HepG2 (cell line): ENCODE results near the gene PSMB10. TPM values are rescaled to one million over a fixed set of nuclear protein-coding genes. Genes with fewer than 3 reads are reported as not detected.

Experiments used
- AKAP8 ChIP-seq: sonication (generic); formaldehyde crosslinking; IDR thresholded peaks from 2 replicates; pipeline ENCODE4 v1.5.1; 2020; ENCODE audit warnings: mild to moderate bottlenecking, missing genetic modification reagents
- AKNA ChIP-seq: sonication (generic); formaldehyde crosslinking; IDR thresholded peaks from 2 replicates; pipeline ENCODE4 v1.4.0; 2020; ENCODE audit warnings: missing genetic modification reagents, borderline replicate concordance
- CSRNP2 ChIP-seq: sonication (generic); formaldehyde crosslinking; conservative IDR thresholded peaks from 2 replicates; pipeline ENCODE4 v1.8.0; 2022; ENCODE audit warnings: low read depth, missing genetic modification reagents
- EEA1 ChIP-seq: sonication (generic); formaldehyde crosslinking; IDR thresholded peaks from 2 replicates; pipeline ENCODE4 v1.5.1; 2020; ENCODE audit warnings: mild to moderate bottlenecking, missing genetic modification reagents, borderline replicate concordance
- ELK4 ChIP-seq: sonication (generic); formaldehyde crosslinking; IDR thresholded peaks from 2 replicates; pipeline ENCODE4 v1.9.0; 2021; ENCODE audit warnings: missing genetic modification reagents, borderline replicate concordance
- HIC2 ChIP-seq: sonication (generic); formaldehyde crosslinking; IDR thresholded peaks from 2 replicates; pipeline ENCODE4 v1.9.0; 2022; ENCODE audit warnings: low read depth, missing genetic modification reagents
- HNRNPK ChIP-seq: fragments of 200-400 bp; formaldehyde crosslinking; IDR thresholded peaks from 2 replicates; pipeline ENCODE4 v1.6.1; 2018; ENCODE audit warnings: low read length, low read depth, moderate library complexity, mild to moderate bottlenecking; ENCODE audit not compliant: poor library complexity, severe bottlenecking
- MBD4 ChIP-seq: IDR thresholded peaks from 2 replicates; pipeline ENCODE4 v1.6.1; 2012; ENCODE audit warnings: low read length, inconsistent platforms, borderline replicate concordance
- PHF8 ChIP-seq: sonication (generic); formaldehyde crosslinking; IDR thresholded peaks from 2 replicates; pipeline ENCODE4 v1.5.0; 2020; ENCODE audit warnings: missing genetic modification reagents
- ZNF142 ChIP-seq: sonication (generic); formaldehyde crosslinking; IDR thresholded peaks from 2 replicates; pipeline ENCODE4 v1.4.0; 2020; ENCODE audit warnings: missing genetic modification reagents
- ZNF891 ChIP-seq: sonication (generic); formaldehyde crosslinking; IDR thresholded peaks from 2 replicates; pipeline ENCODE4 v1.5.0; 2020; ENCODE audit warnings: mild to moderate bottlenecking, missing genetic modification reagents
- polyA plus RNA-seq, 8 experiments: library from polyadenylated mRNA; depleted of rRNA in 3 of 8; stranded (reverse) in 7 of 8; unstranded in 1 of 8; fragments of >200 nt; fragmentation: Illumina TruSeq in 4 of 8; extraction: Trizol in 4 of 8; gene quantifications; 2 replicates each; pipeline versions ENCODE4 v1.2.1 to v1.2.3, GENCODE V29; 2011 to 2016; ENCODE audit warnings: low read depth in 4 of 8, missing spikeins in 1 of 8, mixed read lengths in 1 of 8; ENCODE audit not compliant: insufficient read depth in 1 of 8
- total RNA-seq, 5 experiments: library from RNA; depleted of rRNA; stranded (reverse); fragments of >200 nt; fragmentation: Illumina TruSeq; extraction: Trizol; gene quantifications; 2 replicates each; pipeline ENCODE4 v1.2.3, GENCODE V29; 2016; ENCODE audit warnings: low read depth in 1 of 5

The PSMB10 gene
- total and polyA plus RNA-seq, 2 of the 13 experiments (the other 11 are each of a cell fraction or from before 2014, with no cell fraction given) = 12.7 to 65.9 TPM

GRCh38 chr16:67892899-67893742 is 43.5 kb downstream of the PSMB10 start, which contains the start of gene PSKH1 (continued):
- peak; percentile 37; the same call in 1 of the 2 replicates for TF ChIP-seq HIC2 (CRISPR knock-in tag)
- TF ChIP-seq ZNF891 (CRISPR knock-in tag) = no peak; the same call in 1 of the 2 replicates
- 0 out of 2 replicates have a peak, but pooled peaks have one; percentile 88 for TF ChIP-seq AKNA (CRISPR knock-in tag)
- no peak for TF ChIP-seq AKAP8
- peak; percentile 61; the same call in 1 of the 2 replicates for TF ChIP-seq ZNF142 (CRISPR knock-in tag)
- peak; percentile 94 for TF ChIP-seq PHF8
- TF ChIP-seq ELK4 (CRISPR knock-in tag) = no peak; the same call in 1 of the 2 replicates
- peak; percentile 36 for TF ChIP-seq HNRNPK
- peak; percentile 84; the same call in 1 of the 2 replicates for TF ChIP-seq EEA1 (CRISPR knock-in tag)
- no peak for TF ChIP-seq MBD4
- no peak for TF ChIP-seq CSRNP2 (CRISPR knock-in tag)
